NCI-H510A treated with DMSO at 0.1 percent for 48 hours (cell line): ENCODE measurements around the gene PDE8A.
"Not testable (repeated sequence)": the region's sequence is repeated elsewhere in the genome, so short reads cannot be mapped to it uniquely, and the experiment has no call there.

Experiments used
- DNase-seq: peaks from one replicate; lab custom pipeline; 2025; lab: John Stamatoyannopoulos, UW

The PDE8A gene

GRCh38 chr15:85131915-85132314, 150.3 kb downstream of the PDE8A start:
- no peak for DNase-seq

- peak; percentile 3 for DNase-seq
These were observed 152.1 kb downstream of the PDE8A start for GRCh38 chr15:85133709-85134108.

- peak; percentile 80 for DNase-seq
These were observed 156.0 kb downstream of the PDE8A start for GRCh38 chr15:85137489-85138168.

GRCh38 chr15:85139391-85139790, 157.7 kb downstream of the PDE8A start:
- no peak for DNase-seq

- DNase-seq: no peak
These were observed 160.1 kb downstream of the PDE8A start for GRCh38 chr15:85141726-85142125.

- no peak for DNase-seq
These were observed 160.7 kb downstream of the PDE8A start for GRCh38 chr15:85142312-85142711.

GRCh38 chr15:85149465-85150129, 167.9 kb downstream of the PDE8A start:
- DNase-seq: no peak

- DNase-seq: no peak
These were observed 168.4 kb downstream of the PDE8A start for GRCh38 chr15:85150130-85150480.

GRCh38 chr15:85151145-85151544, 169.5 kb downstream of the PDE8A start:
- DNase-seq: no peak

- no peak for DNase-seq
These were observed 170.2 kb downstream of the PDE8A start for GRCh38 chr15:85151861-85152260.

GRCh38 chr15:85154061-85154460, 172.4 kb downstream of the PDE8A start:
- DNase-seq: no peak

- no peak for DNase-seq
These were observed 173.7 kb downstream of the PDE8A start for GRCh38 chr15:85155360-85155759.

- no peak for DNase-seq
These were observed 174.2 kb downstream of the PDE8A start for GRCh38 chr15:85155857-85156256.

- no peak for DNase-seq
These were observed 175.7 kb downstream of the PDE8A start for GRCh38 chr15:85157344-85157743.

- DNase-seq: no peak
These were observed 180.6 kb downstream of the PDE8A start for GRCh38 chr15:85162237-85162636.

- DNase-seq: peak; percentile 69
These were observed 183.3 kb downstream of the PDE8A start for GRCh38 chr15:85164841-85165466.

GRCh38 chr15:85167568-85167967, 185.9 kb downstream of the PDE8A start:
- DNase-seq: no peak

GRCh38 chr15:85168642-85169173, 187.1 kb downstream of the PDE8A start:
- DNase-seq: no peak

- no peak for DNase-seq
These were observed 190.1 kb downstream of the PDE8A start for GRCh38 chr15:85171736-85172135.

GRCh38 chr15:85172846-85173490, 191.3 kb downstream of the PDE8A start:
- DNase-seq: no peak

GRCh38 chr15:85173630-85174029, 192.0 kb downstream of the PDE8A start:
- not testable (repeated sequence) for DNase-seq

GRCh38 chr15:85174521-85174920, 192.9 kb downstream of the PDE8A start:
- no peak for DNase-seq
